Astrocyte (in vitro differentiated cells and primary cell): ENCODE results near the gene HDAC5. TPM values are rescaled to one million over a fixed set of nuclear protein-coding genes. Genes with fewer than 3 reads are reported as not detected.

Experiments
- DNase-seq: peaks from one replicate; pipeline ENCODE4 v3.0.0-alpha.2; 2010; ENCODE audit warnings: low read depth
- FAIRE-seq: peaks from 2 replicates; lab custom pipeline; 2011; peaks lifted over from hg19 to GRCh38; lab: Jason Lieb, UNC
- H2AFZ ChIP-seq: 2 replicates; pipeline ENCODE4 v1.6.0; 2012; ENCODE audit warnings: low read depth, low read length, inconsistent platforms
- H3K27ac ChIP-seq: 2 replicates; pipeline ENCODE4 v1.5.1; 2011; ENCODE audit warnings: low read depth, low read length, inconsistent platforms
- H3K27me3 ChIP-seq: 2 replicates; pipeline ENCODE4 v1.6.0; 2011; ENCODE audit warnings: low read length, inconsistent platforms; ENCODE audit not compliant: insufficient read depth
- H3K36me3 ChIP-seq: 2 replicates; pipeline ENCODE4 v1.5.1; 2011; ENCODE audit warnings: low read length, inconsistent platforms; ENCODE audit not compliant: insufficient read depth
- H3K4me1 ChIP-seq: 2 replicates; pipeline ENCODE4 v1.5.1; 2011; ENCODE audit warnings: low read length, inconsistent platforms; ENCODE audit not compliant: insufficient read depth
- H3K4me2 ChIP-seq: 2 replicates; pipeline ENCODE4 v1.6.0; 2012; ENCODE audit warnings: low read length, inconsistent platforms
- H3K4me3 ChIP-seq: 2 replicates; pipeline ENCODE4 v1.5.1; 2011; ENCODE audit warnings: low read depth, mild to moderate bottlenecking, low read length, inconsistent platforms; ENCODE audit not compliant: insufficient read depth
- H3K79me2 ChIP-seq: 2 replicates; pipeline ENCODE4 v1.6.0; 2012; ENCODE audit warnings: mild to moderate bottlenecking, low read length, inconsistent platforms; ENCODE audit not compliant: insufficient read depth
- H3K9ac ChIP-seq: 2 replicates; pipeline ENCODE4 v1.6.0; 2012; ENCODE audit warnings: mild to moderate bottlenecking, low read length, inconsistent platforms
- H3K9me3 ChIP-seq: 2 replicates; pipeline ENCODE4 v1.5.1; 2012; ENCODE audit warnings: low read depth, mild to moderate bottlenecking, low read length, inconsistent platforms; ENCODE audit not compliant: insufficient read depth
- H4K20me1 ChIP-seq: 2 replicates; pipeline ENCODE4 v1.6.0; 2012; ENCODE audit warnings: low read length, inconsistent platforms; ENCODE audit not compliant: insufficient read depth
- H3K27ac Mint-ChIP-seq: one replicate; pipeline ENCODE4 v1.8.0; 2021; ENCODE audit warnings: mild to moderate bottlenecking, mixed read lengths; ENCODE audit not compliant: unreplicated experiment
- H3K27me3 Mint-ChIP-seq: one replicate; pipeline ENCODE4 v1.8.0; 2021; ENCODE audit warnings: low read depth, mixed read lengths; ENCODE audit not compliant: unreplicated experiment
- H3K36me3 Mint-ChIP-seq: one replicate; pipeline ENCODE4 v1.8.0; 2021; ENCODE audit warnings: low read depth, mixed read lengths; ENCODE audit not compliant: unreplicated experiment
- H3K4me1 Mint-ChIP-seq: one replicate; pipeline ENCODE4 v1.8.0; 2021; ENCODE audit warnings: low read depth, mixed read lengths; ENCODE audit not compliant: unreplicated experiment
- H3K4me3 Mint-ChIP-seq: one replicate; pipeline ENCODE4 v1.8.0; 2021; ENCODE audit warnings: mild to moderate bottlenecking, moderate library complexity, mixed read lengths; ENCODE audit not compliant: unreplicated experiment
- H3K9me3 Mint-ChIP-seq: one replicate; pipeline ENCODE4 v1.8.0; 2021; ENCODE audit warnings: mild to moderate bottlenecking, mixed read lengths; ENCODE audit not compliant: unreplicated experiment
- EZH2 ChIP-seq: IDR thresholded peaks from 2 replicates; pipeline ENCODE4 v1.6.1; 2012; ENCODE audit warnings: mild to moderate bottlenecking, low read length, inconsistent platforms; ENCODE audit not compliant: insufficient read depth
- total RNA-seq: library from RNA; stranded (reverse); gene quantifications from 2 replicates; pipeline ENCODE4 v1.2.1, GENCODE V29; 2021
- TF ChIP-seq, protein P1 (sequence below): IDR thresholded peaks from 2 replicates; pipeline ENCODE4 v1.5.1; 2011; ENCODE audit warnings: low read depth, mild to moderate bottlenecking, inconsistent platforms, low read length, moderate library complexity; ENCODE audit not compliant: insufficient read depth

HDAC5 gene
- total RNA-seq, 1 donor from 2014 or later: 18.7 TPM

- Histone ChIP-seq H3K4me1 (peaks cover 46% of the 10 kb centered on the region), H3K9me3 (no peaks in the 10 kb centered on the region), H3K9ac (no peak overlapping the region), H3K79me2 (peaks cover 12% of the 10 kb centered on the region), H3K4me3 (no peak overlapping the region), H2AFZ (no peak overlapping the region), H3K4me2 (no peak overlapping the region), H3K36me3 (no peaks in the 10 kb centered on the region), H3K27ac (no peak overlapping the region), H3K27me3 (no peaks in the 10 kb centered on the region), H4K20me1 (peaks cover 60% of the 10 kb centered on the region)
- Mint-ChIP-seq H3K4me3 (no peak overlapping the region), H3K27me3 (no peaks in the 10 kb centered on the region), H3K27ac (no peak overlapping the region), H3K9me3 (no peaks in the 10 kb centered on the region), H3K36me3 (peaks cover 8% of the 10 kb centered on the region), H3K4me1 (peaks cover 22% of the 10 kb centered on the region)
- TF ChIP-seq, protein P1, sequence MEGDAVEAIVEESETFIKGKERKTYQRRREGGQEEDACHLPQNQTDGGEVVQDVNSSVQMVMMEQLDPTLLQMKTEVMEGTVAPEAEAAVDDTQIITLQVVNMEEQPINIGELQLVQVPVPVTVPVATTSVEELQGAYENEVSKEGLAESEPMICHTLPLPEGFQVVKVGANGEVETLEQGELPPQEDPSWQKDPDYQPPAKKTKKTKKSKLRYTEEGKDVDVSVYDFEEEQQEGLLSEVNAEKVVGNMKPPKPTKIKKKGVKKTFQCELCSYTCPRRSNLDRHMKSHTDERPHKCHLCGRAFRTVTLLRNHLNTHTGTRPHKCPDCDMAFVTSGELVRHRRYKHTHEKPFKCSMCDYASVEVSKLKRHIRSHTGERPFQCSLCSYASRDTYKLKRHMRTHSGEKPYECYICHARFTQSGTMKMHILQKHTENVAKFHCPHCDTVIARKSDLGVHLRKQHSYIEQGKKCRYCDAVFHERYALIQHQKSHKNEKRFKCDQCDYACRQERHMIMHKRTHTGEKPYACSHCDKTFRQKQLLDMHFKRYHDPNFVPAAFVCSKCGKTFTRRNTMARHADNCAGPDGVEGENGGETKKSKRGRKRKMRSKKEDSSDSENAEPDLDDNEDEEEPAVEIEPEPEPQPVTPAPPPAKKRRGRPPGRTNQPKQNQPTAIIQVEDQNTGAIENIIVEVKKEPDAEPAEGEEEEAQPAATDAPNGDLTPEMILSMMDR: no peak
- TF ChIP-seq EZH2: no peak
- FAIRE-seq: no peak
- DNase-seq: no peak
These were observed 10.9 kb downstream of the HDAC5 start for GRCh38 chr17:44112284-44113280.

- no peaks in the 10 kb centered on the region for H3K9me3 Mint-ChIP-seq
- no peak for FAIRE-seq
- H3K4me3 Mint-ChIP-seq: no peak overlapping the region
- H3K4me2 ChIP-seq: peak overlapping the region; percentile 78
- DNase-seq: no peak
- H3K27ac ChIP-seq: no peak overlapping the region
- H3K36me3 ChIP-seq: no peaks in the 10 kb centered on the region
- no peak overlapping the region for H2AFZ ChIP-seq
- peak overlapping the region; percentile 77 for H3K9ac ChIP-seq
- H4K20me1 ChIP-seq: peaks cover 61% of the 10 kb centered on the region
- H3K4me1 Mint-ChIP-seq: peaks cover 23% of the 10 kb centered on the region
- no peaks in the 10 kb centered on the region for H3K27me3 Mint-ChIP-seq
- H3K27me3 ChIP-seq: no peaks in the 10 kb centered on the region
- H3K9me3 ChIP-seq: no peaks in the 10 kb centered on the region
- no peak for TF ChIP-seq EZH2
- TF ChIP-seq, protein P1: no peak
- peaks cover 18% of the 10 kb centered on the region for H3K79me2 ChIP-seq
- no peak overlapping the region for H3K4me3 ChIP-seq
- H3K36me3 Mint-ChIP-seq: peaks cover 8% of the 10 kb centered on the region
- H3K4me1 ChIP-seq: peaks cover 48% of the 10 kb centered on the region
- no peak overlapping the region for H3K27ac Mint-ChIP-seq
These were observed 11.7 kb downstream of the HDAC5 start for GRCh38 chr17:44111777-44112176.
